Stromal cell of bone marrow (primary cell): Measurements from ENCODE around the gene ZNF138.

Source experiments
- DNase-seq: peaks from one replicate; pipeline ENCODE4 v3.0.0-alpha.2; 2012; ENCODE audit warnings: low read depth

Gene ZNF138

GRCh38 chr7:64875658-64876406 is 81.6 kb downstream of the ZNF138 start:
- no peak for DNase-seq

GRCh38 chr7:64876792-64877713 is 82.8 kb downstream of the ZNF138 start:
- DNase-seq = no peak

- DNase-seq = no peak
These were observed 83.7 kb downstream of the ZNF138 start for GRCh38 chr7:64877714-64878610.

GRCh38 chr7:64878684-64879083 is 84.5 kb downstream of the ZNF138 start:
- no peak for DNase-seq

- no peak for DNase-seq
These were observed 85.0 kb downstream of the ZNF138 start for GRCh38 chr7:64879086-64879730.

GRCh38 chr7:64879800-64880199 is 85.6 kb downstream of the ZNF138 start:
- no peak for DNase-seq

GRCh38 chr7:64880322-64881297 is 86.4 kb downstream of the ZNF138 start:
- no peak for DNase-seq

GRCh38 chr7:64881461-64882287 is 87.4 kb downstream of the ZNF138 start:
- no peak for DNase-seq

GRCh38 chr7:64882341-64883112 is 88.3 kb downstream of the ZNF138 start:
- no peak for DNase-seq
